ENCODE data around the gene CAPRIN2.

GRCh38 chr12:30700216-30700900, 54.4 kb downstream of the CAPRIN2 start:
- TF ChIP-seq, protein P1, sequence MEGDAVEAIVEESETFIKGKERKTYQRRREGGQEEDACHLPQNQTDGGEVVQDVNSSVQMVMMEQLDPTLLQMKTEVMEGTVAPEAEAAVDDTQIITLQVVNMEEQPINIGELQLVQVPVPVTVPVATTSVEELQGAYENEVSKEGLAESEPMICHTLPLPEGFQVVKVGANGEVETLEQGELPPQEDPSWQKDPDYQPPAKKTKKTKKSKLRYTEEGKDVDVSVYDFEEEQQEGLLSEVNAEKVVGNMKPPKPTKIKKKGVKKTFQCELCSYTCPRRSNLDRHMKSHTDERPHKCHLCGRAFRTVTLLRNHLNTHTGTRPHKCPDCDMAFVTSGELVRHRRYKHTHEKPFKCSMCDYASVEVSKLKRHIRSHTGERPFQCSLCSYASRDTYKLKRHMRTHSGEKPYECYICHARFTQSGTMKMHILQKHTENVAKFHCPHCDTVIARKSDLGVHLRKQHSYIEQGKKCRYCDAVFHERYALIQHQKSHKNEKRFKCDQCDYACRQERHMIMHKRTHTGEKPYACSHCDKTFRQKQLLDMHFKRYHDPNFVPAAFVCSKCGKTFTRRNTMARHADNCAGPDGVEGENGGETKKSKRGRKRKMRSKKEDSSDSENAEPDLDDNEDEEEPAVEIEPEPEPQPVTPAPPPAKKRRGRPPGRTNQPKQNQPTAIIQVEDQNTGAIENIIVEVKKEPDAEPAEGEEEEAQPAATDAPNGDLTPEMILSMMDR (IDR thresholded peaks at IDR 0.05), result no peak
- TF ChIP-seq POLR2AphosphoS5 (IDR thresholded peaks at IDR 0.05) (no peak), POLR2A (IDR thresholded peaks at IDR 0.05) (no peak)
